Dedifferentiated amniotic fluid mesenchymal stem cell (primary cell): ENCODE data around the gene RAMP3.

ENCODE experiments used
- DNase-seq: peaks from one replicate; pipeline ENCODE4 v3.0.0-alpha.2; 2016; ENCODE audit errors: extremely low spot score

RAMP3 gene

GRCh38 chr7:45179666-45180065 is 22.1 kb downstream of the RAMP3 start:
- no peak for DNase-seq

DNA sequence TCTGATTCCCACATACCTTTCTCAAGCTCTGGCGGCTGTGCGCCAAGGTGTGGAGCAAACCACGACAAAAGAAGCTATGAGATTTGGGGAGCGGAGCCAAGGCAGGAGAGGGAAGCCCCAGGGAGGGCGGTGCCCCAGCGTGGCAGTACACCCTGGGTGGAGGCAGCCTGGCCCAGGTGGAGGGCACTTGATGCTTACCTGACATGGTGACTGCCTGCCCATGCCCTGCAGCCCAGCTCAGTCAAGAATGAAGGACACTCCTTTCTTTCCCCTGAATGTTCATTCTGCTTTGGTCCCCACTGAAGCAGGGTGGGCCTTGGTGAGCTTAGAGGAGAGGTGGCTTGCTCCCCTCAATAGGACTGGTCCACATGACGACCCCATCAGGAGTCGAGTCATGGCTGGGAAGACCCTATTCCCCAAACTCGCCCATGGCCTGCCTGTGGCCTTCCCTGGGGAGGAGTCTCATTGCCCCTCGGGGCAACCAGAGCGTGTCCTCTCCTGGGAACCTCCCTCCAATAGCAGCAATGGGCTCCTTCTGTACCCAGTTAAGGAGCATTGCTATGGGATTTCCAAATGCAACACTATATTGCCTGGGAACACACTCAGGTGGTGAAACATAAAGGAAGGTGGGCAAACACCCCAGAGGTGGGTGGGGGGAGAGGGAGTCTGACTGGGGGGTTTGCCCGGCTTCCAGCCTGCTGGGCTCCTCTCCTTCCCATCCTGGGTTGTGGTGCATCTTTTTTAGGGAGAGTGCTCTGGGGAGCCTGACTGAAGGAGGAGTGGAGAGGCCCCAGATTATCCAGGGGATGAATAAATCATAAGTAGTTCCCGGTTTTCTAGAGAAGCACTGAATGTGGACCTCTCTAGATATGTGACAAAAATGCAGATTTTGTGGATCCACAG is 22.7 kb downstream of the RAMP3 start:
- no peak for DNase-seq

- no peak for DNase-seq
Observed at GRCh38 chr7:45181286-45181960, 23.8 kb downstream of the RAMP3 start.

GRCh38 chr7:45181991-45182855 is 24.6 kb downstream of the RAMP3 start:
- no peak for DNase-seq

DNA sequence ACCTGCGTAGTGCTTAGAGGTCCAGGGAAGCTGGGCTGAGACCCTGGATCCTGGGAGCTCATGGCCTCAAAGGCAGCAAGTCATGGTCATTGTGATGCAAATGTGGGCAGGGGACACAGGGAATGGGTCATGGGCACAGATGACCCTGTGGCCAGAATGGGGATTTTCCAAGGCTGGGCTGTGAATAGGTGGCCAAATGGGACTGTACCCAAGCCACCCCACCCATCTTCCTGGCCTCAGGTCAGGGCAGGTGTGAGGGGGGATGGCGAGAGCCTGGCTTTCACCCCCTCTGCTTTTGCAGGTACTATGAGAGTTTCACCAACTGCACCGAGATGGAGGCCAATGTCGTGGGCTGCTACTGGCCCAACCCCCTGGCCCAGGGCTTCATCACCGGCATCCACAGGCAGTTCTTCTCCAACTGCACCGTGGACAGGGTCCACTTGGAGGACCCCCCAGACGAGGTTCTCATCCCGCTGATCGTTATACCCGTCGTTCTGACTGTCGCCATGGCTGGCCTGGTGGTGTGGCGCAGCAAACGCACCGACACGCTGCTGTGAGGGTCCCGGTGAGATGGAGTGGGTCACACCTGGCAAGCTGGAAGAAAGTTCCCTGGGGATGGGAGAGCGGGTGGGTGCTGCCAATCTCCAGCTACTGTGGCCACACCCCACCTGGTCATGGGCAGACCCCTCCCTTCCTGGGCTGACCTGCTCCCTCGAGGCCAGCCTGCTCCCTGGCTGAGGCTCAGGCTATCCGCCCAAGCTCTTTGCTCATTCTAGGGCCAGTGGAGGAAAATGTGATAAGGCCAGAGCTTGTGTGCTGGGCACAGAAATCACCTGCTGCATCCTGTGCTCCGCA is 25.5 kb downstream of the RAMP3 start:
- DNase-seq, result no peak

- DNase-seq, result no peak
Observed at GRCh38 chr7:45183711-45184210, 26.2 kb downstream of the RAMP3 start.

DNA sequence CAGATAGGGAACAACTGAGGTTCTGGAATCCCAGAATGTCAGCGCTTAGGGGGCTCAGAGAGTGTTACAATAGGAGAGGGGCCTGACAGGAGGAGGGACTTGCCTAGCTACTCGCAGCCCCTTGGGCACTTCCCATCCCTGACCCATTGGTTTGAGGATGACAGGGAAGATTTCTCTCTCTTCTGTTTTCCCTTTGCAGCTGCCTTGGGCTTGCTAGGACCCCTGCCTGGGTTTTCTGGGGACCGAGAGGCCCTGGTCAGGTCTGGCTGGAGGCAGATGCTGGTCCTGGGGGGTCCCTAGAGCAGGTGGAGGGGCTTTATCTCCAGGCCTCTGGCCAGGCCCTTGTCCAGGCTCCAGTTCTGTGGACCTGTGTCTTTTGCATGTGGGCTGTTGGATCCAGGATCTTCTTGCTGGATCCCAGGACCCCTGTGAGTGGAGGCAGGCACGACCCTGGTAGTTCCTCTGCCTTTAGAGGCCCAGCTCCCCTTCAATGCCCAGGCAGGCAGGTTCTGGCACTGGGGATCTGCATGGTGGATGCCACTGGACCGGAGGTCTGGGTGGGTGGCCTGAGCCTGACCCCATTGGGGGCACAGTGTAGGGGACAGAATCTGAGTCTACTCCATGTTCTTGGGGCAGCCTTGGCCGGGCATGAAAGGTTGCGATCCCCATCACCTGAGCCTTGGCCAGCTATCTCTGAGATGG is 26.9 kb downstream of the RAMP3 start:
- DNase-seq, result no peak

GRCh38 chr7:45185028-45185863 is 27.7 kb downstream of the RAMP3 start:
- no peak for DNase-seq

GRCh38 chr7:45185864-45186250 is 28.3 kb downstream of the RAMP3 start:
- DNase-seq, result no peak

DNA sequence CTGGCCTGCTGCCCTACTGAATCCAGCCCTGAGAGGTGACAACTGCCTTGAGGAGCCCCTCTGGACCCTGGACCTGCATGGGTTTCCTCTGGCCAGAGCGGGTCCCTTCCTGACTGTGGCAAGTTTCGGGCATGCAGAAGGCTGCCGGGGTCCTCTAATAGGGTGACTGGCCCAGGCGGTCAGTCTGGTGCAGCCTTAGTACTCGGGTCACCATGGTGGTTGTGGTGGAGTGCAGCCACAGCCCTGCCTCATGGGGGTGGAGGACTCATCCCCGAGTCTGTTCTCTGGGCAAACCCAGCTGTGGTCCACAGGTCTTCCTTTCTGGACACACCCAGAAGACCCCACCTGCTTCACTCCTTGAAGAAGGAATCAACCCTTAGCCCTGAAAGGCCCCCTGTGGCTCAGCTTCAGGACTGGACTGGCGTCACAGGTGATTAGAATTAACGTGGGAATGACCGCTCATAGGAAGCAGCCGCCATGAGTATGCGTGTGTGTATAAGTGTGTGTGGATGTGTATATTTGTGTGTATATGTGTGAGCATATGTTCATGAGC is 28.7 kb downstream of the RAMP3 start:
- DNase-seq, result no peak

GRCh38 chr7:45187089-45187945 is 29.7 kb downstream of the RAMP3 start:
- no peak for DNase-seq

GRCh38 chr7:45187946-45188411 is 30.4 kb downstream of the RAMP3 start:
- DNase-seq, result no peak

DNA sequence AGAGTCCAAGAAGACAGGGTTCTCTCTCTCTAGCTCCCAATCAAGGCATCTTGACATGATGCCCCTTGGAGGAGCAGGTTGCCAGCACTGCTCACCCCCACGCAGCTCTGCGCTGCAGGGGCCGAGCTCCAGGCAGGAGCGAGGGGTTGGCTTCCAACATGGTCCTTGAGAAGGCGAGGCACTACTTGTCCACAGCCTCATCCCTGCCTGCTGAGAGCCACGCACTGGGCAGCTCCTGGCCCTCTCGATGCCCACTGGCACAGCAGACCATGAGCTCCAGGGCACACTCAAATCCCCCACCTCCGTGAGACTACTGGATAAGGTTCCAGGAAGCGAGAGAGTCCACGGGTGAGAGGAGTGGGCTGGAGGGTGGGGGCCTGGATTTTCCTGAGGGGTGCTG is 31.1 kb downstream of the RAMP3 start:
- DNase-seq, result no peak

DNA sequence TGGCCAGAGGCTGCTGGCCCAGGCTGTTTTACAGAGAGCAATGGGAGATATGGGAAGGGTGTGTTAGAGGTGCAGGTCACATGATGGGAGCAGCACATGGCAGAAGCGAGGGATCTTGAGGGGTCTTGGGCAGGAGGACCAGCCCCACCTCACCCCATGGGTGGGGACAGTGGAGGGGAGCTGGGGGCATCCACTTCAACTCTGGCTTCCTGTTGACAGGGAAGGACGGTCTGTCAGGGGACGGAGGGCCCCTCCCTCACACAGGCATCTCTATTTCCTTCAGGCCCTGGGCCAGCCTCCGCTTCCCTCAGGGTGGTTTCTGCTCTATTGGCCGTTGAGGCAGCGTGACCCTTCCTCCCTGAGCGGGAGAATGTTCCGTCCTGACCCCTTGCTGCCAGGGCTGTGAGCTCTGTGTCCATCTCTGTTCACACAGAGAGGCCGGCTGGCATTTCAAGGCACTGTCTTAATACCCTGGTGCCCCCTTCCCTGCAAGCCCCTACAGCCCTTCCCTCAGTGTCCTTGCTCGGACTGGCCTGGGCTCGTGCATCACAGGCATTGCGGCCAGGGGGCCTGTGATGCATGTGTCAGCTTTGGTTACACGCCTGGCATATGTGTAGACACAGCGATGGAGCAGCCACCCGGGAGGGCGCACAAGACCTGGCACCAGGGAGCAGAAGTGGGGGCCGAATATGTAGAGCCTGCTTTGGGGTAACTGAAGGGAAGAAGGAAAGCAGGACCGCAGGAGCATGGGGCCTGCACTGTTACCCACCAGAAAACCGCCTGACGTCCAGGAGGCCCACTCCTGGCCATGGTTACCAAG is 31.8 kb downstream of the RAMP3 start:
- DNase-seq, result no peak

DNA sequence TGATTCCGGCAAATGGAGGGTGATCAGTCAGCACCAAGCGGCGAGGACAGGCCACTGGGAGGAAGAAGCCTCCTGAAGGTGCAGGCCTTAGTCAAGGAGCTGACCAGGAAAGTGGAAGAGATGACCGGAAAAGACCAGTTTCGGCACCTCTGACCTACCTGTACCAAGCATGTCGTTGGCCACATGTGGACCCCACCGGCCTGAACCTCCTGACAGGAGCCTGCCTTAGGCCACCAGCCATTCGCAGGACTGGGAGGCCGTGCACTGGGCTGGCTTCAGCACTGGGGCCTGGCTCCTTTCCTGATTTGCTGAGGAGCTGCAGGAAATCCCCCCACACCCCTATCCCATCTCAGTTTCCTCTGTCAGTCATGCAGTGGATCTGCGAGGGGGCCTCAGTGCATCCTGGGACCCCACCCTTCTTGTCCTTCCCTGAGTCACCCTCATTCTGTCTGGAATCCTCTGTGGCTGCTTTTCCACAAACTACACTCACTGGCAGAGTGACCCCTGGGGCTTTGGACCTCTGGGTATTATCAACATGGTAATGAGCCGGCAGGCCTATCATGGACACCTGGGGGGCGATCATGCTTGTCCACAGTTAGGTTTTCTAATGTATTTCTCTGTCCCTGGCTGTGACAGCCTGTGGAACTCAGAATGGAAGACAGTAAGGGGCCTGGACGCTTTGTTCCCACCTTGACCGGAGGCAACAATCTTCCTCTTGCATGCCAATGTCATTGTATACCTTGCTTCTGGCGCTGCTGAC is 33.0 kb downstream of the RAMP3 start:
- no peak for DNase-seq

DNA sequence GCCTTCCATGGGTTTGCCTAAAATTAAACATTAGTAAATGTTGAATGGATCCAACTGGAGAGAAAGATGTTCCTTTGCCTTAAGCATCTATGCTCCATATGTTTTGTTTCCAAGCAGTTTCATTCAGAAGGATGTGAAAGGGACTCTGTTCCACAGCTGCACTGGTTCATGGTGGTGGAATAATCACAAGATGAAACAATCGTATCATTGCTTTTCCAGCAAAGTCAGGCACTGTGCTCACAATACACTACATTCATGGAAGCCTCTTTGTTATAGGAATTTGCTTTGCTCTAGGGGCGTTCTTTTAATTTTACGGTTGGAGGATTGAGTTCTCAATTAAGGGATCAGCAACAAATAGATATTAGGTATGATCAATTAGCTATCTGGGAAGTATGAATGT is 33.8 kb downstream of the RAMP3 start:
- DNase-seq, result no peak

DNA sequence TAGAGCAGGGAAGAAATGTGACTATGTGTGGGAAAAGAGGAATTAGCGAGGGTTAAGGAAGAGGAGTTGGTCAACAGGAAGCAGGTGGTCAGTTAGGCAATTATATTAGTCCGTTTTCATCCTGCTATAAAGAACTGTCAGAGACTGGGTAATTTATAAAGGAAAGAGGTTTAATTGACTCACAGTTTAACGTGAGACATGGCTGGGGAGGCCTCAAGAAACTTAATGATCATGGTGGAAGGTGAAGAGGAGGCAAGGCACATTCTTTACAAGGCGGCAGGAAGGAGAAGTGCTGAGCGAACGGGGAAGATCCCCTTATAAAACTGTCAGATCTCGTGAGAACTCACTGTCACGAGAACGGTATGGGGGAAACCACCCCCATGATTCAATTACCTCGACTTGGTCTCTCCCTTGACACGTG is 35.0 kb downstream of the RAMP3 start:
- no peak for DNase-seq
